HEK293 (cell line): Measurements from ENCODE around the gene CCP110.
"Not testable (repeated sequence)": the region's sequence is repeated elsewhere in the genome, so short reads cannot be mapped to it uniquely, and the experiment has no call there.

Source experiments
- KLF16 ChIP-seq: fragments of 450-650 bp; formaldehyde crosslinking; IDR thresholded peaks from 2 replicates; pipeline ENCODE4 v1.5.1; 2017; ENCODE audit warnings: missing biosample characterization, missing genetic modification characterization
- PRDM1 ChIP-seq: fragments of 450-650 bp; formaldehyde crosslinking; IDR thresholded peaks from 2 replicates; pipeline ENCODE4; 2016; ENCODE audit warnings: missing biosample characterization, missing genetic modification characterization
- ZBTB7A ChIP-seq: fragments of 450-650 bp; formaldehyde crosslinking; IDR thresholded peaks from 2 replicates; pipeline ENCODE4 v1.5.1; 2016; ENCODE audit warnings: low read depth, missing biosample characterization, missing genetic modification characterization
- ZFP69B ChIP-seq: fragments of 450-650 bp; formaldehyde crosslinking; IDR thresholded peaks from 2 replicates; pipeline ENCODE4 v1.5.1; 2016; ENCODE audit warnings: missing biosample characterization, missing genetic modification characterization
- ZNF529 ChIP-seq: fragments of 450-650 bp; formaldehyde crosslinking; IDR thresholded peaks from 2 replicates; pipeline ENCODE4 v1.5.1; 2017; ENCODE audit warnings: missing genetic modification characterization, missing biosample characterization; ENCODE audit not compliant: insufficient replicate concordance
- TF ChIP-seq, protein P1 (sequence below): fragments of 450-650 bp; formaldehyde crosslinking; IDR thresholded peaks from 2 replicates; pipeline ENCODE4 v1.5.1; 2016; ENCODE audit warnings: missing biosample characterization, missing genetic modification characterization
- TF ChIP-seq, protein P2 (sequence below): fragments of 450-650 bp; formaldehyde crosslinking; IDR thresholded peaks from 2 replicates; pipeline ENCODE4 v1.5.1; 2016; ENCODE audit warnings: missing biosample characterization, missing genetic modification characterization

DNA sequence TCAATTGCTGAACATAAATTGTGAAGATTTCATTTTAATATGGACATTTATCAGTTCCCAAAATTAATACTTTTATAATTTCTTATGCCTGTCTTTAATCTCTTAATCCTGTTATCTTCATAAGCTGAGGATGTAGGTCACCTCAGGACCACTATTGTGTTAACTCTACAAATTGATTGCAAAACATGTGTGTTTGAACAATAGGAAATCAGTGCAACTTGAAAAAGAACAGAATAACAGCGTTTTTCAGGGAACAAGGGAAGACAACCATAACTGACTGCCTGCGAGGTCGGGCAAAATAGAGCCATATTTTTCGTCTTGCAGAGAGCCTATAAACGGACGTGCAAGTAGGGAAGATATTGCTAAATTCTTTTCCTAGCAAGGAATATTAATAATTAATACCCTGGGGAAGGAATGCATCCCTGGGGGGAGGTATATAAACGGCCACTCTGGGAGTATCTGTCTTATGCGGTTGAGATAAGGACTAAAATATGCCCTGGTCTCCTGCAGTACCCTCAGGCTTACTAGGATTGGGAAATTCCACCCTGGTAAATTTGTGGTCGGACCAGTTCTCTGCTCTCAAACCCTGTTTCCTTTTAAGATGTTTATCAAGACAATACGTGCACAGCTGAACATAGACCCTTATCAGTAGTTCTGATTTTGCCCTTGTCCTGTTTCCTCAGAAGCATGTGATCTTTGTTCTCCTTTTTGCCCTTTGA is 19.7 kb downstream of the CCP110 start:
- not testable (repeated sequence) for TF ChIP-seq ZFP69B (tag by site-specific recombination); ZNF529 (tag by site-specific recombination); KLF16; ZBTB7A (tag by site-specific recombination); PRDM1
- TF ChIP-seq, protein P1, sequence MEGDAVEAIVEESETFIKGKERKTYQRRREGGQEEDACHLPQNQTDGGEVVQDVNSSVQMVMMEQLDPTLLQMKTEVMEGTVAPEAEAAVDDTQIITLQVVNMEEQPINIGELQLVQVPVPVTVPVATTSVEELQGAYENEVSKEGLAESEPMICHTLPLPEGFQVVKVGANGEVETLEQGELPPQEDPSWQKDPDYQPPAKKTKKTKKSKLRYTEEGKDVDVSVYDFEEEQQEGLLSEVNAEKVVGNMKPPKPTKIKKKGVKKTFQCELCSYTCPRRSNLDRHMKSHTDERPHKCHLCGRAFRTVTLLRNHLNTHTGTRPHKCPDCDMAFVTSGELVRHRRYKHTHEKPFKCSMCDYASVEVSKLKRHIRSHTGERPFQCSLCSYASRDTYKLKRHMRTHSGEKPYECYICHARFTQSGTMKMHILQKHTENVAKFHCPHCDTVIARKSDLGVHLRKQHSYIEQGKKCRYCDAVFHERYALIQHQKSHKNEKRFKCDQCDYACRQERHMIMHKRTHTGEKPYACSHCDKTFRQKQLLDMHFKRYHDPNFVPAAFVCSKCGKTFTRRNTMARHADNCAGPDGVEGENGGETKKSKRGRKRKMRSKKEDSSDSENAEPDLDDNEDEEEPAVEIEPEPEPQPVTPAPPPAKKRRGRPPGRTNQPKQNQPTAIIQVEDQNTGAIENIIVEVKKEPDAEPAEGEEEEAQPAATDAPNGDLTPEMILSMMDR (tag by site-specific recombination): not testable (repeated sequence)
- TF ChIP-seq, protein P2, sequence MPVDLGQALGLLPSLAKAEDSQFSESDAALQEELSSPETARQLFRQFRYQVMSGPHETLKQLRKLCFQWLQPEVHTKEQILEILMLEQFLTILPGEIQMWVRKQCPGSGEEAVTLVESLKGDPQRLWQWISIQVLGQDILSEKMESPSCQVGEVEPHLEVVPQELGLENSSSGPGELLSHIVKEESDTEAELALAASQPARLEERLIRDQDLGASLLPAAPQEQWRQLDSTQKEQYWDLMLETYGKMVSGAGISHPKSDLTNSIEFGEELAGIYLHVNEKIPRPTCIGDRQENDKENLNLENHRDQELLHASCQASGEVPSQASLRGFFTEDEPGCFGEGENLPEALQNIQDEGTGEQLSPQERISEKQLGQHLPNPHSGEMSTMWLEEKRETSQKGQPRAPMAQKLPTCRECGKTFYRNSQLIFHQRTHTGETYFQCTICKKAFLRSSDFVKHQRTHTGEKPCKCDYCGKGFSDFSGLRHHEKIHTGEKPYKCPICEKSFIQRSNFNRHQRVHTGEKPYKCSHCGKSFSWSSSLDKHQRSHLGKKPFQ (tag by site-specific recombination): not testable (repeated sequence)
